KBM-7 (cell line): ENCODE data around the gene MIEN1.
"Not testable (repeated sequence)": the region's sequence is repeated elsewhere in the genome, so short reads cannot be mapped to it uniquely, and the experiment has no call there.

Experiments
- DNase-seq: peaks from one replicate; pipeline ENCODE4 v3.0.0-alpha.2; 2015
- in situ Hi-C: fragments of 300-500 bp; cut with MboI; formaldehyde crosslinking; loops from 2 replicates; pipeline ENCODE4 v1.14.3; 2020; ENCODE audit warnings: low sequenced_read_pairs, low pct_unique_long_range_greater_than_20kb, mixed read lengths

The MIEN1 gene

GRCh38 chr17:39757176-39757662 lies 26.9 kb upstream of the MIEN1 start:
- in situ Hi-C loops: no loop called here
- no peak for DNase-seq

- in situ Hi-C loops: no loop called here
- no peak for DNase-seq
These were observed 26.2 kb upstream of the MIEN1 start for GRCh38 chr17:39756380-39757079.

- in situ Hi-C loops: no loop called here
- peak; percentile 30 for DNase-seq
These were observed 25.4 kb upstream of the MIEN1 start for GRCh38 chr17:39755554-39756379.

- DNase-seq: peak; percentile 19
- in situ Hi-C loops: no loop called here
These were observed 24.7 kb upstream of the MIEN1 start for GRCh38 chr17:39754958-39755553.

- peak; percentile 92 for DNase-seq
- in situ Hi-C loops: no loop called here
These were observed 24.0 kb upstream of the MIEN1 start for GRCh38 chr17:39754161-39754957.

- no peak for DNase-seq
- in situ Hi-C loops: no loop called here
These were observed 23.3 kb upstream of the MIEN1 start for GRCh38 chr17:39753514-39754160.

GRCh38 chr17:39752241-39752881 lies 22.0 kb upstream of the MIEN1 start:
- in situ Hi-C loops: no loop called here
- DNase-seq: no peak

- in situ Hi-C loops: no loop called here
- DNase-seq: no peak
These were observed 21.3 kb upstream of the MIEN1 start for GRCh38 chr17:39751637-39752036.

- in situ Hi-C loops: no loop called here
- DNase-seq: no peak
These were observed 20.7 kb upstream of the MIEN1 start for GRCh38 chr17:39751016-39751543.

- peak; percentile 21 for DNase-seq
- in situ Hi-C loops: no loop called here
These were observed 20.0 kb upstream of the MIEN1 start for GRCh38 chr17:39750131-39751015.

GRCh38 chr17:39748444-39749034 lies 18.2 kb upstream of the MIEN1 start:
- DNase-seq, in situ Hi-C loops: not testable (repeated sequence)

GRCh38 chr17:39747745-39748144 lies 17.4 kb upstream of the MIEN1 start:
- no peak for DNase-seq
- in situ Hi-C loops: no loop called here

- in situ Hi-C loops: no loop called here
- no peak for DNase-seq
These were observed 15.8 kb upstream of the MIEN1 start for GRCh38 chr17:39746145-39746461.

GRCh38 chr17:39745335-39746144 lies 15.2 kb upstream of the MIEN1 start:
- in situ Hi-C loops: no loop called here
- DNase-seq: no peak

- in situ Hi-C loops: no loop called here
- no peak for DNase-seq
These were observed 14.5 kb upstream of the MIEN1 start for GRCh38 chr17:39744836-39745215.

GRCh38 chr17:39744075-39744835 lies 13.9 kb upstream of the MIEN1 start:
- in situ Hi-C loops: no loop called here
- no peak for DNase-seq
